Regular cardiac myocyte (primary cell): ENCODE measurements around the gene NLN. TPM values are rescaled to one million over a fixed set of nuclear protein-coding genes. Genes with fewer than 3 reads are reported as not detected.

Experiments used
- total RNA-seq: library from RNA; depleted of rRNA; stranded (reverse); fragments of >200 nt; gene quantifications from 2 replicates; pipeline ENCODE4 v1.2.3, GENCODE V29; 2014

The NLN gene
- total RNA-seq = 34.1 and 47.9 TPM in 2 replicates

DNA sequence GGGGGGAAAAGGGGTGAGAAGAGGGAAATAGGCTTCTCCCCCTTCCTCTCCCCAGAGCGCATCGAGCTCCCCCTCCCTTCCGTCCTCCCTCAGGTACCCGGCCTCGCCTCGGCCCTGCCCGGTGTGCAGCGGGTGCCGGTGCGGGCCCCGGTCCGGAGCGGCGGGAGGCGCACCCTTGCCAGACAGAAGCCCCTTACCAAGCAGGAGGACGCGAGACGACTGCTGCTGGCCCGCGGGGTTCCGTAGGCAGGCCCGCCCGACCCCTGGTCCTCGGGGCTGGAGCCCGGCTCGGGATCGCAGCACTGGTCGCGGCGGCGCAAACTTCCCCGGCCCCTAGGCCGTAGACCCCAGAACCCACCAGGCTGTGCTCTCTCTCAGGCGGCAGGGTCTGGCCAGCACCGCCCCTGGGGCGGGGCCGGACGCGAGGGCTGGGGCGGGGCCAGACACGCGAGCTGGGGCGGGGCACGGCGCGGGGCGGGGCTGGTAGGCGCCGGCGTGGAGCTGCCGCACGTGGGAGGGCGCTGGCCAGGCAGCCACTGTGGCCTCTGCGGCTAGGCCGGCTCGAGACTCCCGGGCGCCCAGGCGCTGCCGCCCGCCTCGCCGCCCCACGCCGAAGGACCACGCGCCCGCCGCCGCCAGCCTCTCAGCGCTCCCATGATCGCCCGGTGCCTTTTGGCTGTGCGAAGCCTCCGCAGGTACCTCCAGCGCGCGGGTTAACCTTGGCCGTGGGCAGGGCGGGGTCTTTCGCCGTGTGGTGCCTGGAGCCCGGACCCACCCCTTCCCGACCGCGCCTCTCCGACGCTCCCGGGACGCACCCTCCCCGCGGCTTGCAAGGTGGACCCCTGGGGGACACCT is at the start of gene NLN, which contains the start of gene SGTB:
NLN (plus strand) TSS at position 486 of the 855 bp plus-strand sequence; CDS start at position 655, 169 bp downstream.
SGTB (minus strand) TSS at position 390 of the 855 bp plus-strand sequence. CDS start 1,302 bp downstream, outside the sequence.

Other genes with a start within 250 kb of the NLN start
- gene ADAMTS6, start 240.3 kb upstream of the NLN start, total RNA-seq = 205 and 208 TPM in 2 replicates
- gene CENPK, start 159.0 kb upstream of the NLN start, total RNA-seq = 9.0 and 25.7 TPM in 2 replicates
- gene PPWD1, start 158.9 kb upstream of the NLN start, total RNA-seq = 29.7 and 74.7 TPM in 2 replicates
- gene TRIM23, start 97.9 kb upstream of the NLN start, total RNA-seq = 35.1 and 45.1 TPM in 2 replicates
- gene SHLD3, start 97.2 kb upstream of the NLN start, total RNA-seq = 2.3 and 3.6 TPM in 2 replicates
- gene TRAPPC13, start 97.2 kb upstream of the NLN start, total RNA-seq = 28.2 and 35.0 TPM in 2 replicates
- gene SGTB, start 96 bp upstream of the NLN start, total RNA-seq = 20.6 and 33.0 TPM in 2 replicates
- gene ERBIN, start 204.4 kb downstream of the NLN start, total RNA-seq = 59.2 and 66.9 TPM in 2 replicates